Activated CD4-positive, alpha-beta T cell treated with anti-CD3 and anti-CD28 coated beads, Interleukin-2, amount 50 U/mL, for 1 hour (primary cell): ENCODE measurements around the gene GRK6.

ENCODE experiments used
- DNase-seq: peaks from one replicate; pipeline ENCODE4 v3.0.0-alpha.2; 2020

The GRK6 gene

DNA sequence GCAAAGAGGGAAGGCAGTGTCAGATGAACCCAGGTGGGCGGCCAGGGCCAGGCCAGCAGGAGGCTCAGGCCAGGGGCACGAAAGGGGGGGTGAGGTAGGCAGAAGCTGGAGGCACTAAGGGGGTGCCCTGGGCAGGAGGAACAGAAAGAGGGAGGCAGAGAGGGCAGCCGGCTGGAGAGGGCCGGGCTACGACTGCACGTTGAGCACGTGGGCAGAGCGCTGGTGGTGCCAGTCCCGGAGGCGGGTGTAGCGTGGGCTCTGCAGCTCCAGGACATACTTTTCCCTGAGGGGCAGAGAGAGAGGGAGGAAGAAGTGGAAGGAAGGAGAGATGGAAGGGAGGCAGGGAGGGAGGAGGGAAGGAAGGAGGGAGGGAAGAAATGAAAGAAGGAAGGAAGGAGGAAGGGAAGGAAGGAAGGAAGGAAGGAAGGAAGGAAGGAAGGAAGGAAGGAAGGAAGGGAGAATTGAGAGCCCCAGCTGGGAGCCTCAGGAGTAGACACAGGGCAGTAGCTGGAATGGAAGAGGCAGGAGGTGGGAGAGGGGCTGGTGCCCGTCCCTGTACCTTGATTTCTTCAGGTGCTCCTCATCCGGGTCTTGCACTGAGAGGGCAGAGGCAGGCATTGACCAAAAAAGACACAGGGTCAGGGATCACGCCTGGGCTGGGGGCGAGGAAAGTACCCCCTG is 64.0 kb downstream of the GRK6 start:
- no peak for DNase-seq

DNA sequence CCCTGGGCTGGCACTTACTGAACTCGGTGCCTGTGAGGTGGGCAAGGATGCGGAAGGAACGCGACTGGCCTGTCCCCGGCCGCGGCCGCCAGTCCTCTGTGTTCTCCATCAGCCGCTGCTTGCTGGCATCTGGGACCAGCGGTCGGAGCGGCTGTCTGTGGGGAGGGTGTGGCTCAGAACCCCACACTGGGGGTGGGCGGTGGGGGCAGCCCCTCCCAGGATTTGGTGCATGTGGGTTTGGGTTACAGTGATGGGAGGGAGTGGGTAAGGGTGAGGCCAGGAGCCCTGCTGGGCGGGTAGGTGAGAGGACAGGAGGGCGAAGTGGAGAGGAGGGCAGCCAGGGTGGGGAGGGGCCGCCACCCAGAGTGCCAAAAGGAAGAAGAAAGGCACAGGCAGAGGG is 64.5 kb downstream of the GRK6 start:
- no peak for DNase-seq

DNA sequence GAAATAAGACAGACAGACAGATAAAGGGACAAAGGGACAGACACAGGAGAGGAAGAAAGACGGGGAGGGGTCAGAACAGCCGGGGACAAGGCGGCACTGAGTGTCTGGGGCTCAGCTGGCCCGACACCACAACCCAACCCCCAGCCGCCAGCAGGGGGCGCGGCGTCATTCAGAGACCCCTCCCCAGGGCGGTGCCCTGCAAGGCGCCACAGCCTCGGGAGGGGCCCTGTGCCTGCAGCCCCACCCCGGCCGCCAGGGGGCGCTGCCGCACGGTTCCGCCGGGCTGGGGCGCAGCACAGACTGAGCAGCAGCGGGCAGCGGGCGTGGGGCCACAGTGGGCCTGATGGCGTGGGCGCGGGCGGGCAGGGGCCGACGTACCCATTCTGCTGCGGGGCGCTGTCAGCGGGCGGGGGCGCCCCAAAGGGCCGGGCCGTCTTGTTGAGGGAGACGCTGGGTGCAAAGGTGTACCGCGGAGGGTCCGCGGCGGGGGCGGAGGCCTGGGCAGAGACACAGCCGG is 65.0 kb downstream of the GRK6 start:
- DNase-seq, result no peak

DNA sequence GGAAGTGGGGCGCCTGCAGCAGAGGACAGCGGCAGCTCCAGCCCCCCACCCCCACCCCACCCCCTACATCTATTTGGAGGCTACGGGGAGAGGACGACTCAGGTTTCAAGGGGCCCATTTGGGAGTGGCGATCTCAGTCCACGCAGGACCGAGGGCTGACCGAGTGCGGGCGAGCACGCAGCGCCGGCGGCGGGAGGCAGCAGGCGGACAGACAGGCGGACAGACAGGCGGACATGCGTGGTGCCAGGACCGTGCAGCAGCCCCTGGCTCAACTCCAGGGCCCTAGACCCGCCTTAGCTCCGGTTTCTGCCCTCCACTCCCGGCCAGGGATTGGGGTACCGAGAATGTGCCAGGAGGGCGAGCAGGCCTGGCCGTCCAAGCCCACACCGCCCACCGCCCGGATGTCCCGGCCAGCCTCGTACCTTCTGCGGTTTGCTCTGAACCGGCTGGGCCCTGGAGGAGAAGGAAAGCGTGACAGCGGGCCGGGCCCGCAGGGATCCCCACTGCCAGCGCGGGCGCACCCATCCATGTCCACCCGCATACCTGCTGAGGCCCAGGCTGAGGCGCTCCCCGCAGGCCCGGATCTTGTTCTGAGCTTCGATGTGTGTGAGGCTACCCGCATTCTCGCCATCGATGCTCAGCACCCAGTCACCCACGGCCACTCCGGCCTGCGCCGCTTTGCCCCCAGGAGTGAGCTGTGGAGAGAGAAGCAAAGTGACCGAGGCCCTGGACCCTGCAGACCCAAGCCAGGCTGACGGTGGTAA is 65.7 kb downstream of the GRK6 start:
- DNase-seq, result no peak
